ENCODE measurements around the gene ITPA.

The ITPA gene

GRCh38 chr20:3227506-3227905, 18.2 kb downstream of the ITPA start:
- TF ChIP-seq, protein P1, sequence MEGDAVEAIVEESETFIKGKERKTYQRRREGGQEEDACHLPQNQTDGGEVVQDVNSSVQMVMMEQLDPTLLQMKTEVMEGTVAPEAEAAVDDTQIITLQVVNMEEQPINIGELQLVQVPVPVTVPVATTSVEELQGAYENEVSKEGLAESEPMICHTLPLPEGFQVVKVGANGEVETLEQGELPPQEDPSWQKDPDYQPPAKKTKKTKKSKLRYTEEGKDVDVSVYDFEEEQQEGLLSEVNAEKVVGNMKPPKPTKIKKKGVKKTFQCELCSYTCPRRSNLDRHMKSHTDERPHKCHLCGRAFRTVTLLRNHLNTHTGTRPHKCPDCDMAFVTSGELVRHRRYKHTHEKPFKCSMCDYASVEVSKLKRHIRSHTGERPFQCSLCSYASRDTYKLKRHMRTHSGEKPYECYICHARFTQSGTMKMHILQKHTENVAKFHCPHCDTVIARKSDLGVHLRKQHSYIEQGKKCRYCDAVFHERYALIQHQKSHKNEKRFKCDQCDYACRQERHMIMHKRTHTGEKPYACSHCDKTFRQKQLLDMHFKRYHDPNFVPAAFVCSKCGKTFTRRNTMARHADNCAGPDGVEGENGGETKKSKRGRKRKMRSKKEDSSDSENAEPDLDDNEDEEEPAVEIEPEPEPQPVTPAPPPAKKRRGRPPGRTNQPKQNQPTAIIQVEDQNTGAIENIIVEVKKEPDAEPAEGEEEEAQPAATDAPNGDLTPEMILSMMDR (conservative IDR thresholded peaks at IDR 0.05; ENCODE audit: low read depth, low read length): no peak
- DNase-seq (ENCODE audit: low read depth): no peak

GRCh38 chr20:3227936-3228749, 18.8 kb downstream of the ITPA start:
- no peak overlapping the region for H3K4me3 ChIP-seq (ENCODE audit: low read depth, low read length)
- DNase-seq (ENCODE audit: low read depth): no peak
- TF ChIP-seq, protein P1 (conservative IDR thresholded peaks at IDR 0.05; ENCODE audit: low read depth, low read length): no peak

More at GRCh38 chr20:3227506-3227905, 18.2 kb downstream of the ITPA start:
- no peak overlapping the region for H3K4me3 ChIP-seq (ENCODE audit: low read depth, low read length)

DNA sequence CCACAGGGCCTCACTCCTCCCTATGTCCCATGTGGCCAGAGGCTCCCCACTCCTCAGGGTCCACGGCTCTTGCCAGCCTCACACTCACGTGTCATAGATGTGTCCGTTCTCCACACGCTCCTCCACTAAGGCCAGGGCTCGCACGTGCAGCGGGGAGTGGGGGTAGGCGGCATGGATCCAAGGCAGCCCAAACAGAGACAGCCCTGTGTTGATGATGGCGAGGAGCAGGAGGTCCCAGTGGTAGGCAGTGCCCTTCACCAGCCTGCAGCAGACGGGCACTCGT, 19.4 kb downstream of the ITPA start:
- TF ChIP-seq, protein P1 (conservative IDR thresholded peaks at IDR 0.05; ENCODE audit: low read depth, low read length): no peak
- DNase-seq (ENCODE audit: low read depth): no peak
- no peak overlapping the region for H3K4me3 ChIP-seq (ENCODE audit: low read depth, low read length)

DNA sequence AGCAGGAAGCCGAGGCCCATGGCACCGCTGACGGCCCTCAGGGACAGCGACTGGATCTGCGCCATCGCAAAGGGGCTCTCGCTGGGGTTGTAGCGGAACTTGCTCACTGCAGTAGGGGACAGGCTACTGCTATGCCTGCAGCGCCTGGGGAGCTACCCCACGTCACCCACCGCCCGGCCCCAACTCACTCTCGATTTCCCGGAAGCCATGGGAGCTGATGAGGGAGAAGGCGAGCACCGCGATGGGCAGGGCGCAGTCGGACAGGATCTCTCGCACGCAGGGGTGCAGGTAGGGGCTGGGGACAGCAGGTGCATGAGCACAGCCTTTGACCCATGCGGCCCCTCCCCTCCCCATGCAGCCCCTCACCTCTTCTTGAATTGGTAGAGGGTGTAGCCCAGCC, 19.9 kb downstream of the ITPA start:
- TF ChIP-seq, protein P1 (conservative IDR thresholded peaks at IDR 0.05; ENCODE audit: low read depth, low read length): no peak
- H3K4me3 ChIP-seq (ENCODE audit: low read depth, low read length): no peak overlapping the region
- no peak for DNase-seq (ENCODE audit: low read depth)

GRCh38 chr20:3229798-3230197, 20.5 kb downstream of the ITPA start:
- TF ChIP-seq, protein P1 (conservative IDR thresholded peaks at IDR 0.05; ENCODE audit: low read depth, low read length): no peak
- no peak for DNase-seq (ENCODE audit: low read depth)
- H3K4me3 ChIP-seq (ENCODE audit: low read depth, low read length): no peak overlapping the region

DNA sequence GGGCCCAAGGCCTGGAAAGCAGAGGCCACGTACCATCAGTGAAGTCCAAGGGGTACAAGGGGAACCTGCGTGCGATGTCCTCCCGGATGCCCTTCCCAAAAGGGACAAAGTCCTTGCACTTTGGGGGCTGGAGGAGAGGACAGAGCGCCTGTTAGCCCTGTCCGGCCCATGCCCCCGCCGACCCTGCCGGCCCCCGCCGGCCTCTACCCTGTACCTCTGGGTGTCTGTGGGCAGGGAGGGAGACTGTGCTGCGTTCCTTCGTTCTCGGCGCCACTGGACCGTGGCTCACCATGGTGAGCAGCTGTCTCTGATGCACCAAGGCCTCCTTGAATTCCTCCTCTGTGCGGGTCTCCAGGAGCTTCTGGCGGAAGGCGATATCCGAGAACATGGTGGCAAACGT, 21.8 kb downstream of the ITPA start:
- TF ChIP-seq, protein P1 (conservative IDR thresholded peaks at IDR 0.05; ENCODE audit: low read depth, low read length): no peak
- H3K4me3 ChIP-seq (ENCODE audit: low read depth, low read length): no peak overlapping the region
- no peak for DNase-seq (ENCODE audit: low read depth)
